GM19240 (cell line): ENCODE results near the gene P2RX5.

Experiments used
- DNase-seq: peaks from one replicate; pipeline ENCODE4 v3.0.0; 2011; ENCODE audit warnings: low spot score; ENCODE audit not compliant: insufficient read length

Gene P2RX5

GRCh38 chr17:3681565-3681964 lies 14.4 kb downstream of the P2RX5 start:
- DNase-seq: no peak

GRCh38 chr17:3681057-3681456 lies 14.9 kb downstream of the P2RX5 start:
- no peak for DNase-seq

GRCh38 chr17:3679531-3680126 lies 16.3 kb downstream of the P2RX5 start:
- no peak for DNase-seq

GRCh38 chr17:3678821-3679530 lies 17.0 kb downstream of the P2RX5 start:
- no peak for DNase-seq

- no peak for DNase-seq
These were observed 17.7 kb downstream of the P2RX5 start for GRCh38 chr17:3678095-3678820.

GRCh38 chr17:3675886-3676285 lies 20.1 kb downstream of the P2RX5 start:
- no peak for DNase-seq

GRCh38 chr17:3672571-3672970 lies 23.4 kb downstream of the P2RX5 start:
- DNase-seq: no peak

- DNase-seq: no peak
These were observed 26.4 kb downstream of the P2RX5 start for GRCh38 chr17:3669548-3669947.

GRCh38 chr17:3669085-3669347 lies 26.9 kb downstream of the P2RX5 start:
- DNase-seq: no peak

GRCh38 chr17:3668279-3669084 lies 27.5 kb downstream of the P2RX5 start, which contains the start of the genes EMC6 and TAX1BP3:
Gene EMC6 (plus strand): TSS chr17:3668812. CDS start chr17:3669147, 335 bp downstream.
Gene TAX1BP3 (minus strand): TSS chr17:3668578. CDS start chr17:3668526, 52 bp downstream.
- DNase-seq: peak; percentile 99

- DNase-seq: no peak
These were observed 28.3 kb downstream of the P2RX5 start for GRCh38 chr17:3667366-3668278.

GRCh38 chr17:3666516-3666915 lies 29.4 kb downstream of the P2RX5 start:
- no peak for DNase-seq

GRCh38 chr17:3665834-3666233 lies 30.1 kb downstream of the P2RX5 start:
- no peak for DNase-seq

- no peak for DNase-seq
These were observed 32.6 kb downstream of the P2RX5 start for GRCh38 chr17:3663102-3664011.

- no peak for DNase-seq
These were observed 35.6 kb downstream of the P2RX5 start for GRCh38 chr17:3660311-3660891.

GRCh38 chr17:3659541-3660111 lies 36.3 kb downstream of the P2RX5 start:
- no peak for DNase-seq

GRCh38 chr17:3658784-3659449 lies 37.0 kb downstream of the P2RX5 start:
- DNase-seq: no peak
